ENCODE results near the gene CTDSPL.

CTDSPL gene

DNA sequence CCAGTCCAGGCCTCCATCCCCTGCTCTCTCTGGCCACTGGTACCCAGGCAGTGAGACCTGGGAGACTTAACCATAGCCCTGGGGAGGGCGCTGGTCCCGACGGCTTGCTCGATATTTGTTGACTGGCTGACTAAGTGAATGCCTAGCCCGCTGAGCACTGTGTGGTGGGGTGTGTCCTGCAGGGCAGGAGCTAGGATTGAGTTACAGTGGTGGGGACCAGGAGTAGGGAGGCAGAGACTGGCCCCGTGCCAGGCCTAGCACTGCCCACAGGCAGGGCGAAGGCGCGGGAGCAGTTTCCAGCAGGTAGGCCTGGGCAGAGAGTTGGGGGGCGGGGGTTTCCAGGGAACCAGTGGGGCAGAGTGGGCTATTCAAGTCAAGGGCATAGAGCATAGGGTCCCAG, 128.8 kb downstream of the CTDSPL start, which contains the start of gene VILL:
VILL (plus strand) TSS at position 260 of the 400 bp plus-strand sequence. CDS start 2,887 bp downstream, outside the sequence.
- Histone ChIP-seq H3K4me3 (ENCODE audit: insufficient read length, low read depth) (no peak within 1 kb of the TSS), H3K9me3 (ENCODE audit: insufficient read depth, low read length) (no peaks in the 10 kb centered on the region), H3K36me3 (ENCODE audit: insufficient read depth, insufficient read length, low read length) (no peaks in the 10 kb centered on the region), H3K4me1 (ENCODE audit: insufficient read depth, insufficient read length) (no peaks in the 10 kb centered on the region), H3K9ac (ENCODE audit: insufficient read length, low read depth) (no peak within 1 kb of the TSS), H3K27me3 (ENCODE audit: insufficient read depth, insufficient read length) (no peaks in the 10 kb centered on the region)
- DNase-seq (ENCODE audit: low read depth, low spot score) = no peak
- TF ChIP-seq SUZ12 (IDR thresholded peaks at IDR 0.05; ENCODE audit: extremely low read depth, insufficient read depth, insufficient read length) (no peak), ZNF274 (IDR thresholded peaks at IDR 0.05; ENCODE audit: low read depth, low read length) (no peak), YY1 (IDR thresholded peaks at IDR 0.05; ENCODE audit: insufficient read depth, insufficient read length) (no peak)

DNA sequence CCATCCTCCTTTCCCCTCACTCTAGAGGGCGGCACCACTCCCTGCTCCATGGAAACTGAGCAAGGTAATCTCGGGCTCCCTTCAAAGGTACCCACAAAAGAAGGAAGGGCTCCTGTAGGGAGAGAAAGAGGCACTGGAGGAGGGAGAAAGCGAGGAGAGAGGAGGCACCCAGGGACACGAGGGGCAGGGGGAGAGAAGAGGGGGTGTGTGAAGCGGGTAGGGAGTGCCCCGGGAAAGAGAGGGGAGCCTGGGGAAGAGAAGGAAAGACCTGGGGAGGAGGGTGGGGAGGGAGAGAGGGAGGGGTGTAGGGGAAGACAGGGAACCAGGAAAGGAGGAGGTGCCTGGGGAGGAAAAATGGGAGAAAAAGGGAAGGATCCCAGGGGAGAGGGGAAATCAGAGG, 129.4 kb downstream of the CTDSPL start:
- H3K4me3 ChIP-seq (ENCODE audit: insufficient read length, low read depth) = no peak overlapping the region
- no peak overlapping the region for H3K9ac ChIP-seq (ENCODE audit: insufficient read length, low read depth)
- no peaks in the 10 kb centered on the region for H3K4me1 ChIP-seq (ENCODE audit: insufficient read depth, insufficient read length)
- H3K9me3 ChIP-seq (ENCODE audit: insufficient read depth, low read length) = no peaks in the 10 kb centered on the region
- no peaks in the 10 kb centered on the region for H3K27me3 ChIP-seq (ENCODE audit: insufficient read depth, insufficient read length)
- no peak for DNase-seq (ENCODE audit: low read depth, low spot score)
- no peaks in the 10 kb centered on the region for H3K36me3 ChIP-seq (ENCODE audit: insufficient read depth, insufficient read length, low read length)
- no peak for TF ChIP-seq YY1 (IDR thresholded peaks at IDR 0.05; ENCODE audit: insufficient read depth, insufficient read length)
- no peak for TF ChIP-seq SUZ12 (IDR thresholded peaks at IDR 0.05; ENCODE audit: extremely low read depth, insufficient read depth, insufficient read length)
- no peak for TF ChIP-seq ZNF274 (IDR thresholded peaks at IDR 0.05; ENCODE audit: low read depth, low read length)

DNA sequence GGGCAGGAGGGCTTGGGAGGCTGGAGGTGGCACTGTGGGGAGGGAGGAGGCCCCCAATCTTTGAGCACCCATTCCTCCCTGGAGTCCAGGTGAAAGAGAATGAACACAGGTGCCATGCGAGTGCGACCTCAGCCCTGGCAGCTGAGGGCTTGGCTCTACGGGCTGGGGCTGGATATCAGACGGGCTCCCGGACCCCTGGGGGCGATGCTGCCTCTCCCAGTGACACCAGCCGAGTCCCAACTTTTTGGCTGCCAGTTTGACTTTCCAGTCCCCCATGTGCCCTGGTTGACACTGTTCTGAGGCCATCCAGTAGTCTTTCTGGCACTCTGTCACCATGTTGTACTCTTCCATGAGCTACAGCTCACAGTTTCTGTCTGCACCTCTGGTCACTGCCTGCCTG, 130.1 kb downstream of the CTDSPL start:
- DNase-seq (ENCODE audit: low read depth, low spot score) = no peak
- no peaks in the 10 kb centered on the region for H3K27me3 ChIP-seq (ENCODE audit: insufficient read depth, insufficient read length)
- H3K36me3 ChIP-seq (ENCODE audit: insufficient read depth, insufficient read length, low read length) = no peaks in the 10 kb centered on the region
- no peaks in the 10 kb centered on the region for H3K4me1 ChIP-seq (ENCODE audit: insufficient read depth, insufficient read length)
- H3K9me3 ChIP-seq (ENCODE audit: insufficient read depth, low read length) = no peaks in the 10 kb centered on the region
- no peak overlapping the region for H3K4me3 ChIP-seq (ENCODE audit: insufficient read length, low read depth)
- H3K9ac ChIP-seq (ENCODE audit: insufficient read length, low read depth) = no peak overlapping the region
- TF ChIP-seq YY1 (IDR thresholded peaks at IDR 0.05; ENCODE audit: insufficient read depth, insufficient read length) (no peak), SUZ12 (IDR thresholded peaks at IDR 0.05; ENCODE audit: extremely low read depth, insufficient read depth, insufficient read length) (no peak), ZNF274 (IDR thresholded peaks at IDR 0.05; ENCODE audit: low read depth, low read length) (no peak)

DNA sequence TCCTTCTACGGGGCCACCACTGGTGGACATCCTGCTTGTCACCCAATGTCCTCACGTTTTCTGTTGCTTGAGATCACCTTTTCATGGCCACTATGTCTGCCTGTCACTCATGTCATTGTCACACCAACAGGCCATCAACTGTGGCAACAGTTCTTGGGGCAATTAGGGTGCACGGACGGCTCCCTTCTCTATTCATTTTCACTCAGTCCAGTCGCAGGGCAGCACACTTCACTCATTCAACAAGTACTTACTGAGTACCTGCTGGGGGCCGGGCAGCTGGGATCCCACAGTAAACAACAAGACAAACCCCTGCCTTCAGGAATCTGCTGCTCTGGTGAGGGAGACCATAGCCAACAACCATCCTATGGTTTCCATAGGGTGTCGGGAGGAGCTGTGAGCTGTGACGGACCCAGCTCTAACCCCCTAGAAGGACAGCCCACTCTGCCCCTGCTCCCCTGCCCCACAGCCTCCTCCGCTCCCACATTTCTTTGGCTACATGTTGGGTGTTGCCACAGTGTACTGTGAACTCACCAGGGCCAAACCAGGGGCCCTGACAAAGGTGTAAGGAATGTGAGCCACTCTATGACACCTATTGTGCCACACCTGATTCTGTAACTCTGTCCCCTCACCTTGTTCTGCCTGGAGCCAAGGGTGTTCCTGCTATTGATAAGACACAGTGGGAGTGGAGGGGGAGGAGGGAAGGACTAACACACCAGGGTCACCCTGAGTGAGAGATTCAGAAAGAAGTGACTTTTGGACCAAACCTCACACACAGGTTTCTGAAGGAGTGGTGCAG, 130.8 kb downstream of the CTDSPL start:
- Histone ChIP-seq H3K9ac (ENCODE audit: insufficient read length, low read depth) (no peak overlapping the region), H3K36me3 (ENCODE audit: insufficient read depth, insufficient read length, low read length) (no peaks in the 10 kb centered on the region), H3K4me1 (ENCODE audit: insufficient read depth, insufficient read length) (no peaks in the 10 kb centered on the region), H3K9me3 (ENCODE audit: insufficient read depth, low read length) (no peaks in the 10 kb centered on the region), H3K27me3 (ENCODE audit: insufficient read depth, insufficient read length) (no peaks in the 10 kb centered on the region), H3K4me3 (ENCODE audit: insufficient read length, low read depth) (no peak overlapping the region)
- no peak for DNase-seq (ENCODE audit: low read depth, low spot score)
- TF ChIP-seq YY1 (IDR thresholded peaks at IDR 0.05; ENCODE audit: insufficient read depth, insufficient read length) = no peak
- no peak for TF ChIP-seq ZNF274 (IDR thresholded peaks at IDR 0.05; ENCODE audit: low read depth, low read length)
- TF ChIP-seq SUZ12 (IDR thresholded peaks at IDR 0.05; ENCODE audit: extremely low read depth, insufficient read depth, insufficient read length) = no peak

DNA sequence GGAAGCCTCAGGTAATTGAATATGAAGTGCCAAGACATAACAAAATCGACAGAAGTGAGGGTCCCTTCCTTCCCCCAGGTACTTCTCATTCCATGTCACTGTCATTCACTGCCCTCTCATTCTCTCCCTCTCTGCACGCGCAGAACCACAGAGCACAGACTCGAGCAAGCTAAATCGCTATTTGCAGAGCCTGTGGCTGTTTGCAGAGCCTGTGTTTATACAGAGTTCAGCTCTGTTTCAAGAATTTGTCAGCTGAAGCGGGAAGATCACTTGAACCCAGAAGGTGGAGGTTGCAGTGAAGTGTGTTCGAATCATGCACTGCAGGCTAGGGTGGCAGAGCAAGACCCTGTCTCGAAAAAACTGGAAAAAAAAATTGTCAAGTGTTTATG, 131.4 kb downstream of the CTDSPL start:
- Histone ChIP-seq H3K9ac (ENCODE audit: insufficient read length, low read depth) (no peak overlapping the region), H3K4me3 (ENCODE audit: insufficient read length, low read depth) (no peak overlapping the region), H3K36me3 (ENCODE audit: insufficient read depth, insufficient read length, low read length) (no peaks in the 10 kb centered on the region), H3K4me1 (ENCODE audit: insufficient read depth, insufficient read length) (peaks cover 3% of the 10 kb centered on the region), H3K9me3 (ENCODE audit: insufficient read depth, low read length) (no peaks in the 10 kb centered on the region), H3K27me3 (ENCODE audit: insufficient read depth, insufficient read length) (no peaks in the 10 kb centered on the region)
- TF ChIP-seq ZNF274 (IDR thresholded peaks at IDR 0.05; ENCODE audit: low read depth, low read length) = no peak
- no peak for TF ChIP-seq YY1 (IDR thresholded peaks at IDR 0.05; ENCODE audit: insufficient read depth, insufficient read length)
- TF ChIP-seq SUZ12 (IDR thresholded peaks at IDR 0.05; ENCODE audit: extremely low read depth, insufficient read depth, insufficient read length) = no peak
- no peak for DNase-seq (ENCODE audit: low read depth, low spot score)

DNA sequence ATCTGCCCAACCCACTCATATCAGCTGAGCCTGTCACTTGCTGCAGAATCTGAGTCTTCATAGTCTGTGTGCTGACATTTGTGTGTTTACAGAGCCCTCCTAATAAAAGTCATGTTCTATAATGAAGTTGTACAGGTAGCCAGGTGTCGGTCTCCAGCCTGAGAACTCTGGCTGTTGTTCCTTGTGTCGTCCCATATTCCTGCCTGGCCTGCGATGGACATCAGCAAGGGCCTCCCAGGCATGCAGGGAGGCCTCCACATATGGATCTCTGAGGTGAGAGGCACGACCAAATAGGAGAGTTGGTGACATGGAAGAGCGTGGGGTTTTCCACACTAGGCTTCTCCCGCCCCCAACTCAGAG, 131.8 kb downstream of the CTDSPL start:
- DNase-seq (ENCODE audit: low read depth, low spot score) = no peak
- Histone ChIP-seq H3K9me3 (ENCODE audit: insufficient read depth, low read length) (no peaks in the 10 kb centered on the region), H3K36me3 (ENCODE audit: insufficient read depth, insufficient read length, low read length) (no peaks in the 10 kb centered on the region), H3K4me1 (ENCODE audit: insufficient read depth, insufficient read length) (peaks cover 5% of the 10 kb centered on the region), H3K27me3 (ENCODE audit: insufficient read depth, insufficient read length) (no peaks in the 10 kb centered on the region), H3K4me3 (ENCODE audit: insufficient read length, low read depth) (no peak overlapping the region), H3K9ac (ENCODE audit: insufficient read length, low read depth) (no peak overlapping the region)
- TF ChIP-seq ZNF274 (IDR thresholded peaks at IDR 0.05; ENCODE audit: low read depth, low read length) (no peak), YY1 (IDR thresholded peaks at IDR 0.05; ENCODE audit: insufficient read depth, insufficient read length) (no peak), SUZ12 (IDR thresholded peaks at IDR 0.05; ENCODE audit: extremely low read depth, insufficient read depth, insufficient read length) (no peak)

DNA sequence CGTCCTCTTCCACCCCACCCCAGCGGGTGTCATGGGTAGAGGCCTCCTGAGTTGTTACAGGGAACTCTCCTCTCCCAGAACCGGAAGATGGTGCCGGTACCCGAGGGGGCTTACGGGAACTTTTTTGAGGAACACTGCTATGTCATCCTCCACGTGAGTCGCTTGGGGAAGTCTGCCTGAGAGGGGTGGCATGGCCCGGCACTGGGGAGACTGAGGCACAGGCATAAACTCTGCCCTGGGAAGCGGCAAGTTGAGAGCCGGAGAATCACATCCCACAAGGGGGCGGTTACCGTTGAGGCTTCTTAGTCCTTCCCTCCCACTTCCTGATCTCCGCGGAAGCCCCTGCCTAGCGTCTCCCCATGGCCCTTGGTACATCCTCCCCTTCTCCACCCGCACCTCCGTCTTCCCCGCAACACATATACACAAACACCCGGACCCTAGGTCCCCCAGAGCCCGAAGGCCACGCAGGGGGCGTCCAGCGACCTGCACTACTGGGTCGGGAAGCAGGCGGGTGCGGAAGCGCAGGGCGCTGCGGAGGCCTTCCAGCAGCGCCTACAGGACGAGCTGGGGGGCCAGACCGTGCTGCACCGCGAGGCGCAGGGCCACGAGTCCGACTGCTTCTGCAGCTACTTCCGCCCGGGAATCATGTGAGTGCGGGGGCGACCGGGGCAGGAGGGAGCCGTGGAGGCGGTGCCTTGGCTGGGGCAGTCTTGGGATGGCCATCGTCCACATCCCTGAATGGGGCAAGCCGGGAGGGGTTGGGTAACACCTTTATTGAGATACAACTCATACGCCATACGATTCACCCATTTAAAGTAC, 132.3 kb downstream of the CTDSPL start:
- H3K27me3 ChIP-seq (ENCODE audit: insufficient read depth, insufficient read length) = no peaks in the 10 kb centered on the region
- DNase-seq (ENCODE audit: low read depth, low spot score) = no peak
- TF ChIP-seq YY1 (IDR thresholded peaks at IDR 0.05; ENCODE audit: insufficient read depth, insufficient read length) (no peak), SUZ12 (IDR thresholded peaks at IDR 0.05; ENCODE audit: extremely low read depth, insufficient read depth, insufficient read length) (no peak), ZNF274 (IDR thresholded peaks at IDR 0.05; ENCODE audit: low read depth, low read length) (no peak)
- H3K4me3 ChIP-seq (ENCODE audit: insufficient read length, low read depth) = peak overlapping the region; percentile 29
- peaks cover 5% of the 10 kb centered on the region for H3K4me1 ChIP-seq (ENCODE audit: insufficient read depth, insufficient read length)
- no peaks in the 10 kb centered on the region for H3K9me3 ChIP-seq (ENCODE audit: insufficient read depth, low read length)
- no peaks in the 10 kb centered on the region for H3K36me3 ChIP-seq (ENCODE audit: insufficient read depth, insufficient read length, low read length)
- H3K9ac ChIP-seq (ENCODE audit: insufficient read length, low read depth) = peak overlapping the region; percentile 23
